Measurements from ENCODE around the gene PTPN14. TPM values are rescaled to one million over a fixed set of nuclear protein-coding genes. Genes with fewer than 3 reads are reported as not detected.
"Not testable (repeated sequence)": the region's sequence is repeated elsewhere in the genome, so short reads cannot be mapped to it uniquely, and the experiment has no call there.

The PTPN14 gene
- total RNA-seq, 4 donors from 2014 or later, result 4.5 to 9.7 (median 7.1) TPM

DNA sequence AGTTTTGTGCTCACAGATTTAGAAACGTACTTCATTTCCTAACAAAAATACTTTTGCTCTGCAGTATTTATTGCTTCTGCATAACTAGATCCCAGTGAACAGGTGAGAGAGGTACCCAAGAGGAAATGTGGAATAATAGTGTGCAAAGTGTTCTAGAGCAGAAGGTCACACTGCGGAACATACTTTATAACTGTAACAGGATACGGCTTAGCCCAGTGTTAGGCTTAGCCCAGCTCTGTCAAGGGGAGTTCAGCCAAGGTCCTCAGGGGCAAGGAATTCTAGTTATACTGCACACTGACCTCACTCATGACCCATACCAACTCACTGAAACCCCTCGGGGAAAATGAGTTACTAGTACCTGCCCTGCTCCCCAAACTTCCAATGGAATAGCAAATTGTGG, 55.3 kb downstream of the PTPN14 start:
- peaks cover 0 to 8% (median 0%) of the 10 kb centered on the region in 4 donors for H3K4me1 ChIP-seq
- H3K27ac ChIP-seq, result no peak overlapping the region
- no peak for DNase-seq
- H3K36me3 ChIP-seq, result no peaks in the 10 kb centered on the region
- in situ Hi-C loops (cut with MboI; ENCODE audit: low pct_ligation_motif_present in 1 of 4, low pct_unique_long_range_greater_than_20kb in 1 of 4, low sequenced_read_pairs in 3 of 4) (no loop called here), intact Hi-C loops (cut with DNase I; ENCODE audit: low total_unique reads) (no loop called here)
- H3K27me3 ChIP-seq, result no peaks in the 10 kb centered on the region
- 63 to 67% methylated on average over 3 to 4 of the region's 4 CpGs for WGBS, 2 donors (ENCODE audit: low coverage in 1 of 2)
- TF ChIP-seq POLR2A (IDR thresholded peaks at IDR 0.05) (no peak), EP300 (IDR thresholded peaks at IDR 0.05; ENCODE audit: low read depth) (no peak), POLR2AphosphoS5 (IDR thresholded peaks at IDR 0.05) (no peak)
- TF ChIP-seq, protein P1, sequence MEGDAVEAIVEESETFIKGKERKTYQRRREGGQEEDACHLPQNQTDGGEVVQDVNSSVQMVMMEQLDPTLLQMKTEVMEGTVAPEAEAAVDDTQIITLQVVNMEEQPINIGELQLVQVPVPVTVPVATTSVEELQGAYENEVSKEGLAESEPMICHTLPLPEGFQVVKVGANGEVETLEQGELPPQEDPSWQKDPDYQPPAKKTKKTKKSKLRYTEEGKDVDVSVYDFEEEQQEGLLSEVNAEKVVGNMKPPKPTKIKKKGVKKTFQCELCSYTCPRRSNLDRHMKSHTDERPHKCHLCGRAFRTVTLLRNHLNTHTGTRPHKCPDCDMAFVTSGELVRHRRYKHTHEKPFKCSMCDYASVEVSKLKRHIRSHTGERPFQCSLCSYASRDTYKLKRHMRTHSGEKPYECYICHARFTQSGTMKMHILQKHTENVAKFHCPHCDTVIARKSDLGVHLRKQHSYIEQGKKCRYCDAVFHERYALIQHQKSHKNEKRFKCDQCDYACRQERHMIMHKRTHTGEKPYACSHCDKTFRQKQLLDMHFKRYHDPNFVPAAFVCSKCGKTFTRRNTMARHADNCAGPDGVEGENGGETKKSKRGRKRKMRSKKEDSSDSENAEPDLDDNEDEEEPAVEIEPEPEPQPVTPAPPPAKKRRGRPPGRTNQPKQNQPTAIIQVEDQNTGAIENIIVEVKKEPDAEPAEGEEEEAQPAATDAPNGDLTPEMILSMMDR (IDR thresholded peaks at IDR 0.05), result no peak
- H3K9me3 ChIP-seq, result no peaks in the 10 kb centered on the region
- H3K4me3 ChIP-seq, result no peak overlapping the region

DNA sequence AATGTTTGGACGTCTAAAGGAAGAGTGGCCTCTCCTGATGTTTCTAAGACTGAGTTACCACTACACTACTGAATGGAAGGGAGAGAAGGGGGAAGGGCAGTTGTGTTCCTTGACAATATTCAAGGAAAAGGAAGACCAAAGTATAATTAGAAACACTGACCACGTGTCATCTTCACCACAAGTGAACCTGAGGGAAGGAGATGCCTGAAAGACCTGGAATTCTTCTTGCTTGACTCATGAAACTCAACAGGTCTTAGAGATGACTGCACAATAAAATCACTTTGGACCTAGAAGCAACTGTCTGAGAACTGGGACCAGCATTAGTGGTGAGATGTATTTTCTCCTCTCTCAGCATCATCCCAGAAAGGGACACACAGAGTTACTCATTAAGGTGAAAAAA, 56.7 kb downstream of the PTPN14 start:
- Histone ChIP-seq H3K4me3 (no peak overlapping the region), H3K4me1 (peaks cover 0 to 8% (median 0%) of the 10 kb centered on the region in 4 donors), H3K27me3 (no peaks in the 10 kb centered on the region), H3K27ac (no peak overlapping the region), H3K9me3 (no peaks in the 10 kb centered on the region), H3K36me3 (no peaks in the 10 kb centered on the region)
- 37 to 63% methylated on average over 1 to 2 of the region's 2 CpGs for WGBS, 2 donors (ENCODE audit: low coverage in 1 of 2)
- in situ Hi-C loops (cut with MboI; ENCODE audit: low pct_ligation_motif_present in 1 of 4, low pct_unique_long_range_greater_than_20kb in 1 of 4, low sequenced_read_pairs in 3 of 4) (no loop called here), intact Hi-C loops (cut with DNase I; ENCODE audit: low total_unique reads) (no loop called here)
- TF ChIP-seq POLR2A (IDR thresholded peaks at IDR 0.05) (no peak), EP300 (IDR thresholded peaks at IDR 0.05; ENCODE audit: low read depth) (no peak), POLR2AphosphoS5 (IDR thresholded peaks at IDR 0.05) (no peak)
- TF ChIP-seq, protein P1 (IDR thresholded peaks at IDR 0.05), result no peak
- no peak for DNase-seq

DNA sequence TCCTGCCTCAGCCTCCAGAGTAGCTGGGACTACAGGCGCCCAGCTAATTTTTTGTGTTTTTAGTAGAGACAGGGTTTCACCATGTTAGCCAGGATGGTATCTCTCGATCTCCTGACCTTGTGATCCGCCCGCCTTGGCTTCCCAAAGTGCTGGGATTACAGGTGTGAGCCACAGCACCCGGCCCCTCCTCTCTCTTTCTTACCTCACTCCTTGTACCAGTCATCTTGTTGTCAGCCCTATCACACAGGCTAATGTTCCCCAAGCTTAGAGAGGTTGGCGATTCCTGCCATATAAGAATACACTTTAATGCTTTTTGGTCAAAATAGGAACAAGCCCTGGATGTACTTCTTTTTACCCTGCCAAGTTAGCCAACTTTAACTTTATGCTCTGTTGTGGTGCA, 57.2 kb downstream of the PTPN14 start:
- intact Hi-C loops (cut with DNase I; ENCODE audit: low total_unique reads); H3K36me3 ChIP-seq; H3K4me3 ChIP-seq; H3K27me3 ChIP-seq; DNase-seq; H3K4me1 ChIP-seq; H3K27ac ChIP-seq; H3K9me3 ChIP-seq; in situ Hi-C loops (cut with MboI; ENCODE audit: low pct_ligation_motif_present in 1 of 4, low pct_unique_long_range_greater_than_20kb in 1 of 4, low sequenced_read_pairs in 3 of 4): not testable (repeated sequence)
- WGBS, 2 donors (ENCODE audit: low coverage in 1 of 2), result 92 to 100% methylated on average over 1 to 6 of the region's 6 CpGs

DNA sequence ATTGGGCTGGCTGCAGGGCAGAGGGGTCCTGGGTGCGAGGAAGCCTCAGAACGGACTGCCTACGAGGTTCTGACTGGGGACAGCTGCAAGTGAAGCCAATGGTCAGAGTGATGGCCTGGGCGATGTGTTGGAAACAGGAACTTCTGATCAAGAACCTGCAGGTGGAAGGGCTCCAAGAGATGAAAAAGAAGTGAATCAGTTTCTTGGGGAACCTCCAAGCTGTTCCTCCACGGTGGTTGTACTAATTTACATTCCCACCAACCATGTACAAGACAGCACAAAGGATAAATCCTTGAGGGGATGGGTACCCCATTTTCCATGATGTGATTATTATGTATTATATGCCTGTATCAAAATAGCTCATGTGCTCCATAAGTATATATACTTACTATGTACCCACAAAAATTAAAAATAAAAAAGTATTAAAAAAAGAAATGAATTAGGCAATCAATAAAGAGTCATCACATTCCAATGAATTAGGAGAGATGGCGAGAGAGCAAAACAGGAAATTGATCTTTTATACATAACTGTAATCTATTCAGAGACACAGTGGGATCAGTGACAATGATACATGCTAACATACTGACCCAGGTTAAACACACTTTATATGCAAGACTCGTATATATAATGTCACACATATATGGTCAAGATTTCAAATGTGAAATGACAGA, 58.1 kb downstream of the PTPN14 start:
- WGBS, 2 donors (ENCODE audit: low coverage in 1 of 2), result 77 to 78% methylated on average over 7 of the region's 7 CpGs
- no peak for DNase-seq
- Histone ChIP-seq H3K9me3 (no peaks in the 10 kb centered on the region), H3K4me3 (no peak overlapping the region), H3K36me3 (no peaks in the 10 kb centered on the region), H3K4me1 (peaks cover 0 to 6% (median 0%) of the 10 kb centered on the region in 4 donors), H3K27ac (peak overlapping the region in 2 of 4 donors; percentile 55 to 58), H3K27me3 (no peaks in the 10 kb centered on the region)
- in situ Hi-C loops (cut with MboI; ENCODE audit: low pct_ligation_motif_present in 1 of 4, low pct_unique_long_range_greater_than_20kb in 1 of 4, low sequenced_read_pairs in 3 of 4) (no loop called here), intact Hi-C loops (cut with DNase I; ENCODE audit: low total_unique reads) (no loop called here)
- TF ChIP-seq EP300 (IDR thresholded peaks at IDR 0.05; ENCODE audit: low read depth) (no peak), POLR2AphosphoS5 (IDR thresholded peaks at IDR 0.05) (no peak), POLR2A (IDR thresholded peaks at IDR 0.05) (no peak)
- TF ChIP-seq, protein P1 (IDR thresholded peaks at IDR 0.05), result no peak

Measured in transverse colon (tissue), 4 donors.